HEK293 (cell line): ENCODE results near the gene PACS2.
A peak's percentile ranks its signal among the peaks of the same experiment; 100 is the strongest.

Experiments
- CTCF ChIA-PET: fragments of 350-600 bp; formaldehyde crosslinking; extraction: SDS; loops from one replicate; lab custom pipeline; 2021; ENCODE audit warnings: antibody characterized with exemption; lab: Yijun Ruan, JAX
- POLR2A ChIA-PET: fragments of 300-600 bp; formaldehyde crosslinking; extraction: SDS; loops from one replicate; lab custom pipeline; 2020; ENCODE audit warnings: antibody characterized with exemption, inconsistent platforms; lab: Yijun Ruan, JAX
- H3K27ac ChIP-seq: fragments of 200-500 bp; sonication (Bioruptor generic); 2 replicates; pipeline ENCODE4 v1.5.1; 2014; ENCODE audit warnings: low read depth, low read length, control low read depth, inconsistent platforms; ENCODE audit errors: extremely low read depth
- H3K36me3 ChIP-seq, 2 experiments: fragments of 200-500 bp in 1 of 2; sonication (Bioruptor generic) in 1 of 2; 1 replicate in 1 of 2; 2 replicates in 1 of 2; pipeline ENCODE4 v1.5.1; 2014 to 2017; ENCODE audit warnings: inconsistent platforms in 2 of 2, low read length in 2 of 2; ENCODE audit not compliant: control insufficient read depth in 2 of 2, insufficient read depth in 1 of 2
- H3K4me1 ChIP-seq: fragments of 200-500 bp; sonication (Bioruptor generic); 2 replicates; pipeline ENCODE4 v1.5.1; 2014; ENCODE audit warnings: mild to moderate bottlenecking, low read length, inconsistent platforms; ENCODE audit not compliant: control insufficient read depth, insufficient read depth
- H3K4me3 ChIP-seq: 2 replicates; pipeline ENCODE4 v1.5.1; 2011; ENCODE audit warnings: low read depth, mild to moderate bottlenecking, control low read depth, low read length, moderate library complexity
- H3K9me3 ChIP-seq: fragments of 200-500 bp; sonication (Bioruptor generic); 2 replicates; pipeline ENCODE4 v1.5.1; 2014; ENCODE audit warnings: low read depth, low read length, inconsistent platforms; ENCODE audit not compliant: control insufficient read depth, insufficient read depth
- BCL11A ChIP-seq: fragments of 450-650 bp; formaldehyde crosslinking; IDR thresholded peaks from 2 replicates; pipeline ENCODE4 v1.5.1; 2016; ENCODE audit warnings: low read depth, missing biosample characterization, missing genetic modification characterization
- BCL6B ChIP-seq: fragments of 450-650 bp; formaldehyde crosslinking; IDR thresholded peaks from 2 replicates; pipeline ENCODE4 v1.5.1; 2017; ENCODE audit warnings: missing biosample characterization, missing genetic modification characterization
- GFI1B ChIP-seq: fragments of 450-650 bp; formaldehyde crosslinking; IDR thresholded peaks from 2 replicates; pipeline ENCODE4 v1.5.1; 2016; ENCODE audit warnings: missing biosample characterization, missing genetic modification characterization
- KLF1 ChIP-seq: fragments of 450-650 bp; formaldehyde crosslinking; IDR thresholded peaks from 2 replicates; pipeline ENCODE4 v1.5.1; 2016; ENCODE audit warnings: missing biosample characterization, missing genetic modification characterization
- KLF10 ChIP-seq: fragments of 450-650 bp; IDR thresholded peaks from 2 replicates; pipeline ENCODE4 v1.5.1; 2018; ENCODE audit warnings: missing biosample characterization, mild to moderate bottlenecking, missing genetic modification characterization
- KLF16 ChIP-seq: fragments of 450-650 bp; formaldehyde crosslinking; IDR thresholded peaks from 2 replicates; pipeline ENCODE4 v1.5.1; 2017; ENCODE audit warnings: missing biosample characterization, missing genetic modification characterization
- REST ChIP-seq: fragments of 450-650 bp; formaldehyde crosslinking; IDR thresholded peaks from 2 replicates; pipeline ENCODE4 v1.5.1; 2016; ENCODE audit warnings: missing biosample characterization, missing genetic modification characterization
- SCRT2 ChIP-seq: fragments of 450-650 bp; formaldehyde crosslinking; IDR thresholded peaks from 2 replicates; pipeline ENCODE4 v1.5.1; 2016; ENCODE audit warnings: missing biosample characterization, missing genetic modification characterization
- TCF7L2 ChIP-seq: IDR thresholded peaks from 2 replicates; pipeline ENCODE4 v1.6.1; 2011; ENCODE audit warnings: low read depth, mild to moderate bottlenecking, inconsistent platforms, low read length, moderate library complexity, borderline replicate concordance
- ZIC2 ChIP-seq: fragments of 450-650 bp; formaldehyde crosslinking; IDR thresholded peaks from 2 replicates; pipeline ENCODE4 v1.5.1; 2016; ENCODE audit warnings: missing biosample characterization, missing genetic modification characterization
- ZNF114 ChIP-seq: fragments of 450-650 bp; formaldehyde crosslinking; IDR thresholded peaks from 2 replicates; pipeline ENCODE4 v1.5.0; 2017; ENCODE audit warnings: missing biosample characterization, missing genetic modification characterization
- ZNF132 ChIP-seq: fragments of 450-650 bp; formaldehyde crosslinking; IDR thresholded peaks from 2 replicates; pipeline ENCODE4 v1.5.1; 2017; ENCODE audit warnings: missing biosample characterization, missing genetic modification characterization, borderline replicate concordance
- ZNF473 ChIP-seq: fragments of 450-650 bp; formaldehyde crosslinking; IDR thresholded peaks from 2 replicates; pipeline ENCODE4 v1.5.1; 2017; ENCODE audit warnings: missing biosample characterization, missing genetic modification characterization
- ZNF626 ChIP-seq: fragments of 450-650 bp; sonication (Bioruptor Pico); formaldehyde crosslinking; IDR thresholded peaks from 2 replicates; pipeline ENCODE4 v1.5.1; 2018; ENCODE audit warnings: missing biosample characterization, missing genetic modification characterization, inconsistent platforms
- ZNF658 ChIP-seq: fragments of 450-650 bp; formaldehyde crosslinking; IDR thresholded peaks from 2 replicates; pipeline ENCODE4; 2016; ENCODE audit warnings: missing biosample characterization, missing genetic modification characterization
- ZNF785 ChIP-seq: fragments of 450-650 bp; formaldehyde crosslinking; IDR thresholded peaks from 2 replicates; pipeline ENCODE4 v1.5.1; 2016; ENCODE audit warnings: missing biosample characterization, missing genetic modification characterization

Gene PACS2

GRCh38 chr14:105437723-105438500, 123.4 kb downstream of the PACS2 start:
- H3K4me1 ChIP-seq = no peaks in the 10 kb centered on the region
- POLR2A ChIA-PET = no interaction called here
- H3K4me3 ChIP-seq = no peak overlapping the region
- peaks cover 0 to 66% of the 10 kb centered on the region in 2 experiments; a peak in 2 of 3 replicates for H3K36me3 ChIP-seq
- CTCF ChIA-PET = no interaction called here
- H3K9me3 ChIP-seq = no peaks in the 10 kb centered on the region
- no peak for TF ChIP-seq KLF16 (tag by site-specific recombination)
- TF ChIP-seq ZNF785 (tag by site-specific recombination) = no peak
- TF ChIP-seq ZIC2 (tag by site-specific recombination) = peak; percentile 55; the same call in 1 of the 2 replicates
- peak; percentile 60 for TF ChIP-seq SCRT2 (tag by site-specific recombination)
- TF ChIP-seq KLF1 (tag by site-specific recombination) = no peak
- TF ChIP-seq GFI1B (tag by site-specific recombination) = no peak
- H3K27ac ChIP-seq = no peak overlapping the region

- peaks cover 0 to 69% of the 10 kb centered on the region in 2 experiments; a peak in 2 of 3 replicates for H3K36me3 ChIP-seq
- H3K27ac ChIP-seq = no peak overlapping the region
- CTCF ChIA-PET = no interaction called here
- H3K4me1 ChIP-seq = no peaks in the 10 kb centered on the region
- no peak overlapping the region for H3K4me3 ChIP-seq
- POLR2A ChIA-PET = no interaction called here
- no peaks in the 10 kb centered on the region for H3K9me3 ChIP-seq
- TF ChIP-seq BCL11A (no peak), BCL6B (tag by site-specific recombination) (no peak), ZNF626 (tag by site-specific recombination) (no peak), SCRT2 (tag by site-specific recombination) (no peak), ZNF473 (tag by site-specific recombination) (no peak), KLF10 (tag by site-specific recombination) (no peak), TCF7L2 (no peak), ZNF658 (no peak), ZNF132 (tag by site-specific recombination) (no peak), ZNF114 (tag by site-specific recombination) (no peak), REST (tag by site-specific recombination) (no peak)
- TF ChIP-seq, all 188 proteins: peak for 0
Measured at GRCh38 chr14:105439179-105439578, 124.6 kb downstream of the PACS2 start.
